ENCODE measurements around the gene ALDH3B2. TPM values are rescaled to one million over a fixed set of nuclear protein-coding genes. Genes with fewer than 3 reads are reported as not detected.

The ALDH3B2 gene
- total RNA-seq, 1 experiment from 2014 or later: not detected

GRCh38 chr11:67628710-67629385 lies 45.6 kb downstream of the ALDH3B2 start:
- Histone ChIP-seq H3T11ph (ENCODE audit: low read length) (no peak overlapping the region), H4K5ac (ENCODE audit: insufficient read length, low read depth, low read length) (no peak overlapping the region), H4K20me1 (ENCODE audit: control insufficient read depth, insufficient read depth, insufficient read length) (no peaks in the 10 kb centered on the region), H2AFZ (ENCODE audit: low read length) (no peak overlapping the region), H2BK15ac (ENCODE audit: low read depth, low read length) (no peak overlapping the region), H3K4ac (ENCODE audit: low read depth, low read length) (no peak overlapping the region), H3K4me2 (ENCODE audit: insufficient read depth, insufficient read length, low read length) (peak overlapping the region; percentile 8), H3K23ac (ENCODE audit: insufficient read length, low read depth, low read length) (no peak overlapping the region), H4K91ac (ENCODE audit: insufficient read length, low read depth, low read length) (no peak overlapping the region), H3K56ac (ENCODE audit: insufficient read length, low read depth, low read length) (no peak overlapping the region), H3K79me2 (ENCODE audit: insufficient read depth, low read length) (no peaks in the 10 kb centered on the region), H3K23me2 (ENCODE audit: insufficient read length, low read depth, low read length, poor library complexity, severe bottlenecking) (no peaks in the 10 kb centered on the region), H3K27me3 (ENCODE audit: insufficient read depth, low read length) (no peaks in the 10 kb centered on the region), H2BK20ac (ENCODE audit: low read depth, low read length, poor library complexity, severe bottlenecking) (no peak overlapping the region), H3K9me3 (ENCODE audit: control insufficient read depth, low read depth, low read length) (no peaks in the 10 kb centered on the region), H2BK12ac (ENCODE audit: insufficient read length, low read depth, low read length) (no peak overlapping the region), H2AK5ac (ENCODE audit: insufficient read length, low read length) (no peak overlapping the region), H3K4me1 (ENCODE audit: insufficient read depth, low read length) (no peaks in the 10 kb centered on the region; the same call in 1 of the 2 replicates), H3K14ac (ENCODE audit: insufficient read depth, low read length) (no peak overlapping the region), H3K79me1 (ENCODE audit: insufficient read depth, low read depth, low read length, poor library complexity, severe bottlenecking) (no peaks in the 10 kb centered on the region), H2BK5ac (ENCODE audit: insufficient read length, low read length) (no peak overlapping the region), H3K9ac (ENCODE audit: extremely low read depth, insufficient read length, low read length) (no peak overlapping the region), H4K8ac (replicated peaks; ENCODE audit: insufficient read length, low read depth, low read length) (no peak overlapping the region), H3K18ac (ENCODE audit: insufficient read length, low read depth, low read length) (peak overlapping the region; percentile 15), H2BK120ac (ENCODE audit: low read depth, low read length, poor library complexity, severe bottlenecking) (no peak overlapping the region), H3K27ac (ENCODE audit: insufficient read length, low read depth, low read length) (no peak overlapping the region)
- Mint-ChIP-seq H3K4me1 (peaks cover 32 to 43% of the 10 kb centered on the region in 2 experiments), H3K4me3 (peak overlapping the region; percentile 63 to 66), H3K27ac (peak overlapping the region in 1 of 3 experiments; percentile 86; a peak in 3 of 7 replicates), H3K27me3 (ENCODE audit: low read depth) (peaks cover 22% of the 10 kb centered on the region), H3K36me3 (ENCODE audit: insufficient read depth in 1 of 3, low read depth in 3 of 3) (peaks cover 19 to 33% (median 25%) of the 10 kb centered on the region in 3 experiments), H3K9me3 (peaks cover 0 to 6% of the 10 kb centered on the region in 2 experiments; a peak in 3 of 5 replicates)
- WGBS (ENCODE audit: extremely low coverage, insufficient read length, low lambda C conversion rate): no CpG with 5 or more reads among the region's 25 CpGs
- no peak for TF ChIP-seq CTCF (conservative IDR thresholded peaks at IDR 0.05)
- no peak for DNase-seq
